SK-N-SH (cell line): ENCODE data around the gene CEP112. TPM values are rescaled to one million over a fixed set of nuclear protein-coding genes. Genes with fewer than 3 reads are reported as not detected.

Experiments
- CTCF ChIA-PET: fragments of 300-600, 350-600 bp; formaldehyde crosslinking; extraction: SDS; loops from one replicate; lab custom pipeline; 2021; lab: Yijun Ruan, JAX
- POLR2A ChIA-PET: fragments of 350-600 bp; sonication (Branson Sonifier 250); formaldehyde crosslinking; extraction: SDS; loops from one replicate; lab custom pipeline; 2020; ENCODE audit warnings: antibody characterized with exemption, inconsistent platforms; lab: Yijun Ruan, JAX
- DNase-seq: peaks from one replicate; pipeline ENCODE4 v3.0.0; 2012
- H2AFZ ChIP-seq: fragments of 200-600 bp; sonication (generic); 2 replicates; pipeline ENCODE4 v1.8.1; 2016; ENCODE audit warnings: antibody characterized with exemption, mild to moderate bottlenecking, low read depth
- H3F3A ChIP-seq: fragments of 200-600 bp; sonication (generic); replicated peaks from 2 replicates; pipeline ENCODE3; 2016; ENCODE audit warnings: antibody characterized with exemption, mild to moderate bottlenecking; ENCODE audit not compliant: insufficient read depth
- H3K27ac ChIP-seq, 2 experiments: fragments of 200-500 bp in 1 of 2; fragments of 200-600 bp in 1 of 2; sonication (Bioruptor generic) in 1 of 2; sonication (generic), shearing (Covaris generic) in 1 of 2; 2 replicates each; pipeline versions ENCODE4 v1.5.1 to v1.6.1; 2014 to 2016; ENCODE audit warnings: low read depth in 2 of 2, inconsistent platforms in 1 of 2, low read length in 1 of 2, mild to moderate bottlenecking in 1 of 2, mixed read lengths in 1 of 2
- H3K27me3 ChIP-seq: fragments of 200-600 bp; sonication (generic), shearing (Covaris generic); 2 replicates; pipeline ENCODE4 v1.6.1; 2016; ENCODE audit warnings: mixed run types; ENCODE audit not compliant: insufficient read depth
- H3K36me3 ChIP-seq, 2 experiments: fragments of 200-500 bp in 1 of 2; fragments of 200-600 bp in 1 of 2; sonication (Bioruptor generic) in 1 of 2; sonication (generic) in 1 of 2; replicated peaks in 1 of 2; 2 replicates each; pipeline versions ENCODE3 to v1.5.1; 2014 to 2016; ENCODE audit warnings: low read length in 1 of 2, mild to moderate bottlenecking in 1 of 2; ENCODE audit not compliant: insufficient read depth in 2 of 2, control insufficient read depth in 1 of 2
- H3K4me1 ChIP-seq, 2 experiments: fragments of 200-500 bp in 1 of 2; fragments of 200-600 bp in 1 of 2; sonication (Bioruptor generic) in 1 of 2; sonication (generic), shearing (Covaris generic) in 1 of 2; 2 replicates each; pipeline versions ENCODE4 v1.5.1 to v1.6.1; 2014 to 2016; ENCODE audit warnings: low read depth in 1 of 2, low read length in 1 of 2, mixed run types in 1 of 2; ENCODE audit not compliant: insufficient read depth in 2 of 2, control insufficient read depth in 1 of 2
- H3K4me2 ChIP-seq: fragments of 200-600 bp; sonication (generic), shearing (Covaris generic); 2 replicates; pipeline ENCODE4 v1.6.1; 2017; ENCODE audit warnings: mixed run types
- H3K4me3 ChIP-seq, 2 experiments: fragments of 200-500 bp in 1 of 2; fragments of 200-600 bp in 1 of 2; sonication (Bioruptor generic) in 1 of 2; sonication (generic), shearing (Covaris generic) in 1 of 2; 2 replicates each; pipeline versions ENCODE4 v1.5.1 to v1.8.1; 2014 to 2016; ENCODE audit warnings: low read depth in 2 of 2, inconsistent platforms in 1 of 2, low read length in 1 of 2, mild to moderate bottlenecking in 1 of 2, mixed read lengths in 1 of 2, moderate library complexity in 1 of 2
- H3K79me2 ChIP-seq: fragments of 200-600 bp; sonication (generic); 2 replicates; pipeline ENCODE4 v1.8.1; 2017; ENCODE audit warnings: mild to moderate bottlenecking; ENCODE audit not compliant: insufficient read depth
- H3K9ac ChIP-seq: fragments of 200-600 bp; sonication (generic); 2 replicates; pipeline ENCODE4 v1.6.1; 2017; ENCODE audit warnings: mixed run types
- H3K9me2 ChIP-seq: fragments of 200-600 bp; sonication (generic); 2 replicates; pipeline ENCODE4 v1.6.1; 2017; ENCODE audit warnings: mixed run types
- H3K9me3 ChIP-seq: fragments of 200-600 bp; sonication (generic); 2 replicates; pipeline ENCODE4 v1.6.1; 2017; ENCODE audit warnings: mixed run types, mild to moderate bottlenecking, moderate library complexity
- H4K20me1 ChIP-seq: fragments of 200-600 bp; sonication (generic); 2 replicates; pipeline ENCODE4 v1.6.1; 2017; ENCODE audit warnings: mild to moderate bottlenecking, mixed run types; ENCODE audit not compliant: insufficient read depth
- CHD2 ChIP-seq: fragments of 150-350 bp; IDR thresholded peaks from 2 replicates; pipeline ENCODE4 v1.6.1; 2018; ENCODE audit warnings: low read length; ENCODE audit not compliant: partially characterized antibody
- ELF1 ChIP-seq: IDR thresholded peaks from 2 replicates; pipeline ENCODE4 v1.4.0; 2012
- EP300 ChIP-seq, 2 experiments: IDR thresholded peaks; 2 replicates each; pipeline versions ENCODE4 v1.4.0 to v1.6.1; 2012; ENCODE audit warnings: borderline replicate concordance in 1 of 2, low read depth in 1 of 2, low read length in 1 of 2
- FOSL2 ChIP-seq: IDR thresholded peaks from 2 replicates; pipeline ENCODE4 v1.4.0; 2012; ENCODE audit warnings: low read depth, mild to moderate bottlenecking, moderate library complexity, borderline replicate concordance
- GATA2 ChIP-seq: sonication (generic); formaldehyde crosslinking; IDR thresholded peaks from 2 replicates; pipeline ENCODE4 v1.5.0; 2020; ENCODE audit warnings: mild to moderate bottlenecking, missing genetic modification reagents
- JUND ChIP-seq: IDR thresholded peaks from 2 replicates; pipeline ENCODE4 v1.4.0; 2012
- RCOR1 ChIP-seq: fragments of 150-350 bp; IDR thresholded peaks from 2 replicates; pipeline ENCODE4 v1.6.1; 2017; ENCODE audit warnings: antibody characterized with exemption, low read length
- RXRA ChIP-seq: IDR thresholded peaks from 2 replicates; pipeline ENCODE4 v1.4.0; 2012; ENCODE audit warnings: low read depth, mild to moderate bottlenecking, borderline replicate concordance
- SIN3A ChIP-seq: IDR thresholded peaks from 2 replicates; pipeline ENCODE4 v1.6.1; 2012; ENCODE audit warnings: low read depth, mild to moderate bottlenecking, low read length, moderate library complexity, borderline replicate concordance
- SMC3 ChIP-seq: IDR thresholded peaks from 2 replicates; pipeline ENCODE4 v1.6.1; 2012; ENCODE audit warnings: low read depth, low read length, improper control_type of control experiment
- TAF1 ChIP-seq: IDR thresholded peaks from 2 replicates; pipeline ENCODE4 v1.6.1; 2012; ENCODE audit warnings: low read depth, mild to moderate bottlenecking, low read length, moderate library complexity, borderline replicate concordance
- polyA plus RNA-seq, 3 experiments: library from polyadenylated mRNA; depleted of rRNA; stranded (reverse); fragments of >200 nt; gene quantifications; 2 replicates each; pipeline ENCODE4 v1.2.3, GENCODE V29; 2012
- TF ChIP-seq, protein P1 (sequence below): fragments of 150-350 bp; IDR thresholded peaks from 2 replicates; pipeline ENCODE4 v1.6.1; 2017; ENCODE audit warnings: antibody characterized with exemption, low read length, low read depth, borderline replicate concordance
- TF ChIP-seq, protein P2 (sequence below): IDR thresholded peaks from 2 replicates; pipeline ENCODE4 v1.4.0; 2012; ENCODE audit warnings: low read depth
- TF ChIP-seq, protein P3 (sequence below): IDR thresholded peaks from 2 replicates; pipeline ENCODE4 v1.6.1; 2012; ENCODE audit warnings: mild to moderate bottlenecking, low read depth, low read length, moderate library complexity
- TF ChIP-seq, protein P4 (sequence below): fragments of 150-350 bp; IDR thresholded peaks from 2 replicates; pipeline ENCODE4 v1.6.1; 2016; ENCODE audit warnings: mild to moderate bottlenecking, low read depth, low read length
- TF ChIP-seq, protein P5 (sequence below): IDR thresholded peaks from 2 replicates; pipeline ENCODE4 v1.4.0; 2012; ENCODE audit warnings: low read depth, borderline replicate concordance
- TF ChIP-seq, protein P6 (sequence below): fragments of 200-600 bp; sonication (generic); IDR thresholded peaks from 2 replicates; pipeline ENCODE4 v1.6.1; 2017; ENCODE audit warnings: antibody characterized with exemption, mild to moderate bottlenecking, moderate library complexity

The CEP112 gene
- polyA plus RNA-seq, 1 of the 3 experiments (the other 2 are of a cell fraction), result 7.9 TPM

DNA sequence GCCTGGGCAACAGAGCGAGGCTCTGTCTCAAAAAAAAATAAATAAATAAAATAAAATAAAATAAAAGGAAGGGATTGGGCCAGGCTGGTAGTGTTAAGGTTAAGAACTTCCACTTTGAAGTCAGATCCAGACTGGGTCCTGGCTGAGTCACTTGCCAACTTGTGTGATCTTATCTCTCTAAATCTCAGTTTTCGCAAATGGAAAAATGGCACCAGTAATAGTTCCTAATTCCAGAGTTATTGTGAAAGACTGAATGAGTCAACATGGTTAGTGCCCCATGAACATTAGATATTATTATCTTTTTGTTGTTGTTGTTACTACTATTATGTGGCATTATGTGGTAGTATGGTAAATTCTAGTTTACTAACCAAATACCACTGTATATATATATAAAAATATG is 442.5 kb downstream of the CEP112 start (continued):
- TF ChIP-seq, protein P1, sequence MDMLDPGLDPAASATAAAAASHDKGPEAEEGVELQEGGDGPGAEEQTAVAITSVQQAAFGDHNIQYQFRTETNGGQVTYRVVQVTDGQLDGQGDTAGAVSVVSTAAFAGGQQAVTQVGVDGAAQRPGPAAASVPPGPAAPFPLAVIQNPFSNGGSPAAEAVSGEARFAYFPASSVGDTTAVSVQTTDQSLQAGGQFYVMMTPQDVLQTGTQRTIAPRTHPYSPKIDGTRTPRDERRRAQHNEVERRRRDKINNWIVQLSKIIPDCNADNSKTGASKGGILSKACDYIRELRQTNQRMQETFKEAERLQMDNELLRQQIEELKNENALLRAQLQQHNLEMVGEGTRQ, result no peak
- TF ChIP-seq SMC3 (no peak), JUND (peak; percentile 66), RCOR1 (no peak), RXRA (0 out of 2 replicates have a peak, but pooled peaks have one; percentile 23), FOSL2 (peak; percentile 62; the same call in 1 of the 2 replicates), SIN3A (no peak)
- TF ChIP-seq, protein P2, sequence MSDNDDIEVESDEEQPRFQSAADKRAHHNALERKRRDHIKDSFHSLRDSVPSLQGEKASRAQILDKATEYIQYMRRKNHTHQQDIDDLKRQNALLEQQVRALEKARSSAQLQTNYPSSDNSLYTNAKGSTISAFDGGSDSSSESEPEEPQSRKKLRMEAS, result no peak
- TF ChIP-seq, all 33 proteins: peak for 7

DNA sequence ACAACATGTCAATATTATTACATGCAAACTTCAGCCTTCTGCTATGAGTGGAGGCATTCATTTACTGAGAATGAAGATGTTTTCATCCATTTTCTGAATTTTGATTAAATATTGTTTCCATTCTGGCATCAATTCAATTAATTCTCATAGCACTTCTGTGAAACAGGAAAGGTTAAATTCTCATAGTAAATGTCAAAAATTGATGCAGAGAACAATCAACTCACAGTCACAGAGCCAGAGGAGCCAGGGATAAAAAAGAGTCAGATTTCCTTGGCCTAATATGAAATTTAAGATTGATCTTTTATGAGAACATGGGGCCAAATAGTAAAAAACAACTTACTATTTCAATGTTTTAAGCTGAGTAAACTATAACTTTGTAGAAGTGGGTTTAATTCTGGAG is 446.7 kb downstream of the CEP112 start:
- ChIA-PET CTCF (interaction anchor here (1.2 kb wide), 1 partner anchor 13 kb away, joined by 4 read pairs; no protein-coding TSS in a partner anchor), POLR2A (no interaction called here)
- no peak overlapping the region for H2AFZ ChIP-seq
- no peak for TF ChIP-seq TAF1
- no peak for TF ChIP-seq GATA2 (CRISPR knock-in tag)
- TF ChIP-seq, protein P3, sequence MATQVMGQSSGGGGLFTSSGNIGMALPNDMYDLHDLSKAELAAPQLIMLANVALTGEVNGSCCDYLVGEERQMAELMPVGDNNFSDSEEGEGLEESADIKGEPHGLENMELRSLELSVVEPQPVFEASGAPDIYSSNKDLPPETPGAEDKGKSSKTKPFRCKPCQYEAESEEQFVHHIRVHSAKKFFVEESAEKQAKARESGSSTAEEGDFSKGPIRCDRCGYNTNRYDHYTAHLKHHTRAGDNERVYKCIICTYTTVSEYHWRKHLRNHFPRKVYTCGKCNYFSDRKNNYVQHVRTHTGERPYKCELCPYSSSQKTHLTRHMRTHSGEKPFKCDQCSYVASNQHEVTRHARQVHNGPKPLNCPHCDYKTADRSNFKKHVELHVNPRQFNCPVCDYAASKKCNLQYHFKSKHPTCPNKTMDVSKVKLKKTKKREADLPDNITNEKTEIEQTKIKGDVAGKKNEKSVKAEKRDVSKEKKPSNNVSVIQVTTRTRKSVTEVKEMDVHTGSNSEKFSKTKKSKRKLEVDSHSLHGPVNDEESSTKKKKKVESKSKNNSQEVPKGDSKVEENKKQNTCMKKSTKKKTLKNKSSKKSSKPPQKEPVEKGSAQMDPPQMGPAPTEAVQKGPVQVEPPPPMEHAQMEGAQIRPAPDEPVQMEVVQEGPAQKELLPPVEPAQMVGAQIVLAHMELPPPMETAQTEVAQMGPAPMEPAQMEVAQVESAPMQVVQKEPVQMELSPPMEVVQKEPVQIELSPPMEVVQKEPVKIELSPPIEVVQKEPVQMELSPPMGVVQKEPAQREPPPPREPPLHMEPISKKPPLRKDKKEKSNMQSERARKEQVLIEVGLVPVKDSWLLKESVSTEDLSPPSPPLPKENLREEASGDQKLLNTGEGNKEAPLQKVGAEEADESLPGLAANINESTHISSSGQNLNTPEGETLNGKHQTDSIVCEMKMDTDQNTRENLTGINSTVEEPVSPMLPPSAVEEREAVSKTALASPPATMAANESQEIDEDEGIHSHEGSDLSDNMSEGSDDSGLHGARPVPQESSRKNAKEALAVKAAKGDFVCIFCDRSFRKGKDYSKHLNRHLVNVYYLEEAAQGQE, result no peak
- TF ChIP-seq, protein P4, sequence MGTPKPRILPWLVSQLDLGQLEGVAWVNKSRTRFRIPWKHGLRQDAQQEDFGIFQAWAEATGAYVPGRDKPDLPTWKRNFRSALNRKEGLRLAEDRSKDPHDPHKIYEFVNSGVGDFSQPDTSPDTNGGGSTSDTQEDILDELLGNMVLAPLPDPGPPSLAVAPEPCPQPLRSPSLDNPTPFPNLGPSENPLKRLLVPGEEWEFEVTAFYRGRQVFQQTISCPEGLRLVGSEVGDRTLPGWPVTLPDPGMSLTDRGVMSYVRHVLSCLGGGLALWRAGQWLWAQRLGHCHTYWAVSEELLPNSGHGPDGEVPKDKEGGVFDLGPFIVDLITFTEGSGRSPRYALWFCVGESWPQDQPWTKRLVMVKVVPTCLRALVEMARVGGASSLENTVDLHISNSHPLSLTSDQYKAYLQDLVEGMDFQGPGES, result no peak
- no peak for TF ChIP-seq RXRA
- TF ChIP-seq RCOR1, result no peak
- TF ChIP-seq JUND, result no peak
- no peak for TF ChIP-seq ELF1
- TF ChIP-seq, protein P5, sequence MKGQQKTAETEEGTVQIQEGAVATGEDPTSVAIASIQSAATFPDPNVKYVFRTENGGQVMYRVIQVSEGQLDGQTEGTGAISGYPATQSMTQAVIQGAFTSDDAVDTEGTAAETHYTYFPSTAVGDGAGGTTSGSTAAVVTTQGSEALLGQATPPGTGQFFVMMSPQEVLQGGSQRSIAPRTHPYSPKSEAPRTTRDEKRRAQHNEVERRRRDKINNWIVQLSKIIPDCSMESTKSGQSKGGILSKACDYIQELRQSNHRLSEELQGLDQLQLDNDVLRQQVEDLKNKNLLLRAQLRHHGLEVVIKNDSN, result no peak
- no peak for TF ChIP-seq SIN3A
- TF ChIP-seq EP300 (IDR thresholded peaks at IDR 0.05; ENCODE audit: borderline replicate concordance in 1 of 2, low read depth in 1 of 2, low read length in 1 of 2), result no peak
- no peak for TF ChIP-seq CHD2
- TF ChIP-seq, protein P6, sequence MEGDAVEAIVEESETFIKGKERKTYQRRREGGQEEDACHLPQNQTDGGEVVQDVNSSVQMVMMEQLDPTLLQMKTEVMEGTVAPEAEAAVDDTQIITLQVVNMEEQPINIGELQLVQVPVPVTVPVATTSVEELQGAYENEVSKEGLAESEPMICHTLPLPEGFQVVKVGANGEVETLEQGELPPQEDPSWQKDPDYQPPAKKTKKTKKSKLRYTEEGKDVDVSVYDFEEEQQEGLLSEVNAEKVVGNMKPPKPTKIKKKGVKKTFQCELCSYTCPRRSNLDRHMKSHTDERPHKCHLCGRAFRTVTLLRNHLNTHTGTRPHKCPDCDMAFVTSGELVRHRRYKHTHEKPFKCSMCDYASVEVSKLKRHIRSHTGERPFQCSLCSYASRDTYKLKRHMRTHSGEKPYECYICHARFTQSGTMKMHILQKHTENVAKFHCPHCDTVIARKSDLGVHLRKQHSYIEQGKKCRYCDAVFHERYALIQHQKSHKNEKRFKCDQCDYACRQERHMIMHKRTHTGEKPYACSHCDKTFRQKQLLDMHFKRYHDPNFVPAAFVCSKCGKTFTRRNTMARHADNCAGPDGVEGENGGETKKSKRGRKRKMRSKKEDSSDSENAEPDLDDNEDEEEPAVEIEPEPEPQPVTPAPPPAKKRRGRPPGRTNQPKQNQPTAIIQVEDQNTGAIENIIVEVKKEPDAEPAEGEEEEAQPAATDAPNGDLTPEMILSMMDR, result no peak
- TF ChIP-seq, all 33 proteins: peak for 0
- Histone ChIP-seq H3K9me3 (no peaks in the 10 kb centered on the region), H3K36me3 (no peaks in the 10 kb centered on the region), H3F3A (peaks cover 32% of the 10 kb centered on the region), H3K4me2 (no peak overlapping the region), H3K9me2 (no peaks in the 10 kb centered on the region), H3K4me1 (peaks cover under 1 to 17% of the 10 kb centered on the region in 2 experiments; a peak in 3 of 4 replicates), H4K20me1 (no peaks in the 10 kb centered on the region), H3K9ac (no peak overlapping the region), H3K4me3 (no peak overlapping the region), H3K27ac (peak overlapping the region in 1 of 2 experiments; percentile 98; a peak in 2 of 4 replicates), H3K79me2 (no peaks in the 10 kb centered on the region), H3K27me3 (no peaks in the 10 kb centered on the region)
- DNase-seq, result no peak
